Measurements from ENCODE around the gene PIRT.
A peak's percentile ranks its signal among the peaks of the same experiment; 100 is the strongest.
"Not testable (repeated sequence)": the region's sequence is repeated elsewhere in the genome, so short reads cannot be mapped to it uniquely, and the experiment has no call there.

Gene PIRT

DNA sequence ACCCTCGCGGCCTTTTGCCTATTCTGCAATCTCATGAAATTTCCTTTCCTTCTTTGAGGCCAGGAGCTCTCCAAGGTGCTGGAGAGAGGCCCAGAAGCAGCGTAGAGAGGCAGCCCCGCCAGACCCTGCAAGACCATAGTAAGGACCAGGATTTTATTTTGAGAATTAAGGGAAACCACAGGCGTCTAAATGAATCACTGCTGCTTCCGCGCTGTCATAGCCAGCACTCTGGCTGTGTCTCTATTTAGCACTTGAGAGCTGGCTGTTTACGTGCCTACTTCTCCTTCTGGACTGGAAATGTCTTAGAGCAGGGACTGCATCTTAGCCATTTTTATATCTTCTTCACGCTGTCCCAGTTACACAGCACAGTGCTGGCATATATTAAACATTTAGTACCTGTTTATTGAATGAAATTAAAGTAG lies 37.6 kb upstream of the PIRT start:
- Histone ChIP-seq H2AK5ac (ENCODE audit: low read length) (no peak overlapping the region), H3K79me1 (ENCODE audit: low read length) (no peaks in the 10 kb centered on the region)
- no CpG with 5 or more reads among the region's 9 CpGs for WGBS (ENCODE audit: extremely low coverage, insufficient coverage, insufficient read length)

GRCh38 chr17:10871914-10872313 lies 34.0 kb upstream of the PIRT start:
- Histone ChIP-seq H3K79me2 (ENCODE audit: control insufficient read depth, insufficient read depth, low read length, poor library complexity) (no peaks in the 10 kb centered on the region), H4K12ac (ENCODE audit: low read depth, low read length) (no peak overlapping the region), H2AK5ac (ENCODE audit: low read length) (no peak overlapping the region), H3K4me1 (ENCODE audit: control insufficient read depth in 1 of 2, insufficient read depth in 2 of 2, low read length in 2 of 2) (no peaks in the 10 kb centered on the region), H3K79me1 (ENCODE audit: low read length) (no peaks in the 10 kb centered on the region), H2BK12ac (ENCODE audit: low read length) (no peak overlapping the region), H3K27me3 (ENCODE audit: insufficient read depth, low read length) (no peaks in the 10 kb centered on the region), H3K18ac (ENCODE audit: low read length) (no peak overlapping the region), H3K9ac (ENCODE audit: low read length) (no peak overlapping the region), H4K8ac (ENCODE audit: low read depth, low read length) (no peak overlapping the region), H3K27ac (ENCODE audit: low read depth, low read length) (no peak overlapping the region), H3K9me3 (ENCODE audit: insufficient read depth, low read depth, low read length) (no peaks in the 10 kb centered on the region), H3K36me3 (ENCODE audit: control insufficient read depth in 1 of 2, insufficient read depth in 2 of 2, low read length in 2 of 2) (no peaks in the 10 kb centered on the region), H3K14ac (ENCODE audit: low read length) (no peak overlapping the region), H2AFZ (ENCODE audit: insufficient read depth, low read length, poor library complexity) (no peak overlapping the region), H3K4ac (ENCODE audit: low read depth, low read length) (no peak overlapping the region), H2BK120ac (ENCODE audit: insufficient read depth, low read length, poor library complexity) (no peak overlapping the region), H3K4me2 (ENCODE audit: low read length) (no peak overlapping the region), H3K4me3 (ENCODE audit: low read depth, low read length) (no peak overlapping the region), H4K91ac (ENCODE audit: low read depth, low read length) (no peak overlapping the region), H3K23ac (ENCODE audit: low read length) (no peak overlapping the region), H2BK5ac (ENCODE audit: low read depth, low read length, poor library complexity) (no peak overlapping the region)
- DNase-seq, result no peak
- no CpG with 5 or more reads among the region's 5 CpGs for WGBS (ENCODE audit: extremely low coverage, insufficient coverage, insufficient read length)

More for the DNA sequence above, 37.6 kb upstream of the PIRT start:
- H3K79me2 ChIP-seq (ENCODE audit: control insufficient read depth, insufficient read depth, low read length, poor library complexity), result no peaks in the 10 kb centered on the region
- peak in 1 of 2 donors; percentile 38 for DNase-seq
- no peak overlapping the region for H3K4me2 ChIP-seq (ENCODE audit: low read length)
- H2BK5ac ChIP-seq (ENCODE audit: low read depth, low read length, poor library complexity), result no peak overlapping the region
- no peaks in the 10 kb centered on the region for H3K36me3 ChIP-seq (ENCODE audit: control insufficient read depth in 1 of 2, insufficient read depth in 2 of 2, low read length in 2 of 2)
- no peaks in the 10 kb centered on the region for H3K4me1 ChIP-seq (ENCODE audit: control insufficient read depth in 1 of 2, insufficient read depth in 2 of 2, low read length in 2 of 2)
- no peak overlapping the region for H3K14ac ChIP-seq (ENCODE audit: low read length)
- no peak overlapping the region for H2BK12ac ChIP-seq (ENCODE audit: low read length)
- H3K27ac ChIP-seq (ENCODE audit: low read depth, low read length), result no peak overlapping the region
- H4K8ac ChIP-seq (ENCODE audit: low read depth, low read length), result no peak overlapping the region
- no peak overlapping the region for H3K18ac ChIP-seq (ENCODE audit: low read length)
- no peak overlapping the region for H3K23ac ChIP-seq (ENCODE audit: low read length)
- no peak overlapping the region for H2BK120ac ChIP-seq (ENCODE audit: insufficient read depth, low read length, poor library complexity)
- no peaks in the 10 kb centered on the region for H3K9me3 ChIP-seq (ENCODE audit: insufficient read depth, low read depth, low read length)
- H3K27me3 ChIP-seq (ENCODE audit: insufficient read depth, low read length), result no peaks in the 10 kb centered on the region
- H4K91ac ChIP-seq (ENCODE audit: low read depth, low read length), result no peak overlapping the region
- no peak overlapping the region for H4K12ac ChIP-seq (ENCODE audit: low read depth, low read length)
- H3K4ac ChIP-seq (ENCODE audit: low read depth, low read length), result no peak overlapping the region
- H3K9ac ChIP-seq (ENCODE audit: low read length), result no peak overlapping the region
- no peak overlapping the region for H3K4me3 ChIP-seq (ENCODE audit: low read depth, low read length)
- no peak overlapping the region for H2AFZ ChIP-seq (ENCODE audit: insufficient read depth, low read length, poor library complexity)

- Histone ChIP-seq H3K4me3 (ENCODE audit: low read depth, low read length) (no peak overlapping the region), H2BK120ac (ENCODE audit: insufficient read depth, low read length, poor library complexity) (no peak overlapping the region), H2AFZ (ENCODE audit: insufficient read depth, low read length, poor library complexity) (no peak overlapping the region), H3K79me1 (ENCODE audit: low read length) (no peaks in the 10 kb centered on the region), H3K27ac (ENCODE audit: low read depth, low read length) (no peak overlapping the region), H3K4me2 (ENCODE audit: low read length) (no peak overlapping the region), H3K9me3 (ENCODE audit: insufficient read depth, low read depth, low read length) (no peaks in the 10 kb centered on the region), H3K18ac (ENCODE audit: low read length) (no peak overlapping the region), H4K8ac (ENCODE audit: low read depth, low read length) (no peak overlapping the region), H3K4ac (ENCODE audit: low read depth, low read length) (no peak overlapping the region), H3K23ac (ENCODE audit: low read length) (no peak overlapping the region), H4K12ac (ENCODE audit: low read depth, low read length) (no peak overlapping the region), H3K27me3 (ENCODE audit: insufficient read depth, low read length) (no peaks in the 10 kb centered on the region), H2BK5ac (ENCODE audit: low read depth, low read length, poor library complexity) (no peak overlapping the region), H3K79me2 (ENCODE audit: control insufficient read depth, insufficient read depth, low read length, poor library complexity) (no peaks in the 10 kb centered on the region), H4K91ac (ENCODE audit: low read depth, low read length) (no peak overlapping the region), H2AK5ac (ENCODE audit: low read length) (no peak overlapping the region), H3K9ac (ENCODE audit: low read length) (no peak overlapping the region), H3K14ac (ENCODE audit: low read length) (no peak overlapping the region), H3K36me3 (ENCODE audit: control insufficient read depth in 1 of 2, insufficient read depth in 2 of 2, low read length in 2 of 2) (no peaks in the 10 kb centered on the region), H2BK12ac (ENCODE audit: low read length) (no peak overlapping the region), H3K4me1 (ENCODE audit: control insufficient read depth in 1 of 2, insufficient read depth in 2 of 2, low read length in 2 of 2) (no peaks in the 10 kb centered on the region)
- WGBS (ENCODE audit: extremely low coverage, insufficient coverage, insufficient read length), result no CpG with 5 or more reads among the region's 8 CpGs
- DNase-seq, result peak; percentile 57 to 87
Observed at GRCh38 chr17:10870336-10871050, 32.6 kb upstream of the PIRT start.

DNA sequence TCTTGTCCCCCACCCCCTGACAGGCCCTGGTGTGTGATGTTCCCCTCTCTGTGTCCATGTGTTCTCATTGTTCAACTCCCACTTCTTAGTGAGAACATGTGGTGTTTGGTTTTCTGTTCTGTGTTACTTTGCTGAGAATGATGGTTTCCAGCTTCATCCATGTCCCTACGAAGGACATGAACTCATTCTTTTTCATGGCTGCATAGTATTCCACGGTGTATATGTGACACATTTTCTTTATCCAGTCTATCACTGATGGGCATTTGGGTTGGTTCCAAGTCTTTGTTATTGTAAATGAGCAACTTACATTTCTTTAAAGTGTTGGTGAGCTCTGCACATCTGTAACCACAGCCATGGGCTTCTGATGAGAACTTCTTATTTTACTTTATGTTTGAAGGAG lies 30.9 kb upstream of the PIRT start:
- not testable (repeated sequence) for H3K4me1 ChIP-seq (ENCODE audit: control insufficient read depth in 1 of 2, insufficient read depth in 2 of 2, low read length in 2 of 2); H2BK5ac ChIP-seq (ENCODE audit: low read depth, low read length, poor library complexity); H3K9me3 ChIP-seq (ENCODE audit: insufficient read depth, low read depth, low read length); H2AK5ac ChIP-seq (ENCODE audit: low read length); H2BK120ac ChIP-seq (ENCODE audit: insufficient read depth, low read length, poor library complexity); H4K12ac ChIP-seq (ENCODE audit: low read depth, low read length); H3K79me1 ChIP-seq (ENCODE audit: low read length); H2AFZ ChIP-seq (ENCODE audit: insufficient read depth, low read length, poor library complexity); H3K23ac ChIP-seq (ENCODE audit: low read length); DNase-seq; H3K14ac ChIP-seq (ENCODE audit: low read length); H3K27ac ChIP-seq (ENCODE audit: low read depth, low read length); H3K9ac ChIP-seq (ENCODE audit: low read length); H4K8ac ChIP-seq (ENCODE audit: low read depth, low read length); H3K79me2 ChIP-seq (ENCODE audit: control insufficient read depth, insufficient read depth, low read length, poor library complexity); H3K4me3 ChIP-seq (ENCODE audit: low read depth, low read length); H3K27me3 ChIP-seq (ENCODE audit: insufficient read depth, low read length); H4K91ac ChIP-seq (ENCODE audit: low read depth, low read length); H3K36me3 ChIP-seq (ENCODE audit: control insufficient read depth in 1 of 2, insufficient read depth in 2 of 2, low read length in 2 of 2); H3K4ac ChIP-seq (ENCODE audit: low read depth, low read length); H2BK12ac ChIP-seq (ENCODE audit: low read length); H3K18ac ChIP-seq (ENCODE audit: low read length); H3K4me2 ChIP-seq (ENCODE audit: low read length)
- WGBS (ENCODE audit: extremely low coverage, insufficient coverage, insufficient read length), result no CpG with 5 or more reads among the region's 2 CpGs

Measured in trophoblast cell (in vitro differentiated cells and primary cell).